ENCODE measurements around the gene SPC24.

The SPC24 gene, protein sequence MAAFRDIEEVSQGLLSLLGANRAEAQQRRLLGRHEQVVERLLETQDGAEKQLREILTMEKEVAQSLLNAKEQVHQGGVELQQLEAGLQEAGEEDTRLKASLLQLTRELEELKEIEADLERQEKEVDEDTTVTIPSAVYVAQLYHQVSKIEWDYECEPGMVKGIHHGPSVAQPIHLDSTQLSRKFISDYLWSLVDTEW

DNA sequence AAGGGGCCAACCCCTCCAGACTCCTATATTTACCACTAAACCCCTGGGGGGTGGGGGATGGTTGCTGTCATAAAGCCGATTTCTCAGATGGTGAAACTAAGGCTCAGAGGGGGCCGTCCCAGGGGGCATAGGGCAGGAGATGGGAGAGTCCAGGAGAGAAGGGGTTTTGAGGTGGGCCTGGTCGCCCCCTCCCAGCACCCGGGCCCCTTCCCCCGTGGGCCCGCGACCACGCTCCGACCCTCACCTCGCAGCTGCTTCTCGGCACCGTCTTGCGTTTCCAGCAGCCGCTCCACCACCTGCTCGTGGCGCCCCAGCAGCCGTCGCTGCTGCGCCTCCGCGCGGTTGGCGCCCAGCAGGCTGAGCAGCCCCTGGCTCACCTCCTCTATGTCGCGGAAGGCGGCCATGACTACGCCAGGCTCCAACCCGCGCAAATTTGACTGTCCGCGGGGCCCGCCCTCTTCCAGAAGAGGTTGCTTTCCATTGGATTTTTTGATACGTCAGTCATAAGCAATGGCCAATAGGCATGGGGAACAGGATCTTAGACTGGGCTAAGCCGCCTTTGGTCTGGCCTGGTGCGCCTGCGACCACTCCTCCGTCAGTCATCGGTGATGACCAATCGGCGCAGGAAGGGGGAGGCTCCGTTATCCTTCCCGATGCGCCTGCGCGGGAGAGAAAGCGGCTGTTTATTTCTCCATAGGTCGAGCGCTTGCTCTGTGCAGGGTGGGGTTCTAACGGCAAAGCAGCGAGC is at the start of gene SPC24:
TSS of gene SPC24 (minus strand) at position 410 of the 748 bp plus-strand sequence. CDS start at position 404, 6 bp downstream.
- DNase-seq, result peak; percentile 96

DNA sequence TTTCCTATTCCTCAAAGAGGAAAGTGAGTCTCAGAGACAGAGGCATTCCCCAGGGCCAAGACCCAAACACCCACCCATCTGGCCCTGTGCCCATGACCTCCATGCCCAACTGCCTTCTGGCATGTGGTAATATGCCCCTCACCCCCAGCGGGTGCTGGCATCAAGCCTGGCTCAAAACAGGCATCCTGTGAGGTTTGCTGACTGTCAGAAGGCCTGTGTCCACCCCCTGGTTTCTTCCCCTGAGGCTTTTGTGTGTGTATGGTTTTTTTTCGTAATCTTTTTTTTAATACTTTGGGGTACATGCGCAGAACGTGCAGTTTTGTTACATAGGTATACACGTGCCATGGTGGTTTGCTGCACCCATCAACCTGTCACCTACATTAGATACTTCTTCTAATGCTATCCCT is 49.4 kb upstream of the SPC24 start:
- DNase-seq, result peak; percentile 51

- no peak for DNase-seq
These were observed 48.6 kb upstream of the SPC24 start for GRCh38 chr19:11204076-11204602.

DNA sequence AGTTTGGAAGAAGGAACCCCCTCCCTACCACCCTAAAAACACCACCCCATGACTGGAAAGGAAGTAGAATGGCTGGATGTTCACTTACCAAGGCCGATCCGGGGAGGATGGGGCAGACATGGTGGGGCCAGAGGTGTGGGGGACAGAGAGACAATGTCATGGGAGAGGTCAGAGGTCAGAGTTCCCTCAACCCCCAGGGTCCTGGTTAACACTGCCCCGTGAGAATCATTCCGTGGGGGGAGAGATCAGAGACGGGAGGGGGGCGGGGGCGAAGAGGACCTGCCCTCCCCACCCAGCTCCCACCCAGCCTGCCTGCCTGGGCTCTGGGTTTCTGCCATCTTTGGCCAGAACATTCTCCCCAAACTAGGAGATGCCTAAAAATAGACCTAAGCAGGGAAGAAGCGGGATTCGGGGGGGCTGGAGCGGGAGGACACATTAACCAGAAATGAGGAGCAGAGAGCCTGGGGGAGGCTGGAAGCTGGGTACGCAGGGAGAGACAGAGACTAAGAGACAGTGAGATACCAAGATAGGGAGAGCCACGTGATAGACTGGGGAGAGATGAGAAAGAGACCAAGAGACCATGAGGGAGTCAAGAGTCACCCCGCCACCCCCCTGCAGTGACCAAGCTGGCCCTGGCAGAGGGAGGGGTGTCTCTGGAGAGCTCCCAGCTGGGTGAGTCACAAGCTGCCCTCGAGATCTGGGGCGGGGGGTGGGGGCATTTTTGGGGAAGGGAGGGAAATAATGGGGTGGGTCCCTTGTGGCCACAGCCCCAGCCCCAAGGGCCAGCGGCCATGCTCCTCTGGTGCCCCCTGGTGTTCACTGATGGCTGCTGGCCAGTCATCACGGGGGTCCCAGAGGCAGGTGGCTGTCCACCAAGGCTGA is 47.9 kb upstream of the SPC24 start:
- DNase-seq, result no peak

GRCh38 chr19:11202488-11203193 is 47.1 kb upstream of the SPC24 start:
- DNase-seq, result no peak

DNA sequence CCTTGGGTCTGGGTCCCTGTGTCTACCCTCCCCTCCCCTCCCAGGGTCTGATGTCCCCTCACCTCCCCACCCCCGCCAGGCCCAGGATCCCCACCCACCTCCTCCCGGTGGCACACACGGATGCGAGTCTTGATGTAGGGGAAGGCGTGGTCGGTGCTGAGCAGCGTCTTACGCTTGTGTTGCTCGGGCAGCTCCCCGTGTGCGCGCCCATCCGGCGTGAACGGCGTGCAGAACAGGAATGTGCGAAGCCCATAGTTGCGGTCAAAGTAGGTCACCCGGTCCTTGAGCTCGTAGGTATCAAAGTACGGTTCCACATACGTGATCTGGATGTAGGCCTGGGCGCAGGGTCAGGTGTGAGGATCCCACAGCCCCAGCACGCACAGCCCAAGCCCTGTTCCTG is 46.2 kb upstream of the SPC24 start:
- no peak for DNase-seq

GRCh38 chr19:11200931-11201330 is 45.3 kb upstream of the SPC24 start:
- DNase-seq, result no peak

- no peak for DNase-seq
These were observed 44.5 kb upstream of the SPC24 start for GRCh38 chr19:11200015-11200574.

DNA sequence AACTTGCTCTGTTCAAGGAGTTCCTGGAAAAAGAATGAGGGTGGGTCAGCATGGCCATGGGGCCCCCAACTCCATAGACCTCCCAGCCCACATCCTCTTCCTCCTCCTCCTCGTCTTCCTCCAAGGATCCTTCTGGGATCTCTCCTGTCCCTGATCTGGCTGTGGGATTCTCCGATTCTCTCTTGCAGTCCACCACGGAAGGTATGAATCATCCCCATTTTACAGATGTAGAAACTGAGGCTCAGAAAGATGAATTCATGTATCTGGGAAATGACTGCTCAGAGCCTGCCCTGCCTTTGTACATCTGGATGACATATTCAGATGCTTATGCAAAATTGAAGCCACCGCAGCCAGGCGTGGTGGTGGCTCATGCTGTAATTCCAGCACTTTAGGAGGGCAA is 43.9 kb upstream of the SPC24 start:
- DNase-seq, result no peak

DNA sequence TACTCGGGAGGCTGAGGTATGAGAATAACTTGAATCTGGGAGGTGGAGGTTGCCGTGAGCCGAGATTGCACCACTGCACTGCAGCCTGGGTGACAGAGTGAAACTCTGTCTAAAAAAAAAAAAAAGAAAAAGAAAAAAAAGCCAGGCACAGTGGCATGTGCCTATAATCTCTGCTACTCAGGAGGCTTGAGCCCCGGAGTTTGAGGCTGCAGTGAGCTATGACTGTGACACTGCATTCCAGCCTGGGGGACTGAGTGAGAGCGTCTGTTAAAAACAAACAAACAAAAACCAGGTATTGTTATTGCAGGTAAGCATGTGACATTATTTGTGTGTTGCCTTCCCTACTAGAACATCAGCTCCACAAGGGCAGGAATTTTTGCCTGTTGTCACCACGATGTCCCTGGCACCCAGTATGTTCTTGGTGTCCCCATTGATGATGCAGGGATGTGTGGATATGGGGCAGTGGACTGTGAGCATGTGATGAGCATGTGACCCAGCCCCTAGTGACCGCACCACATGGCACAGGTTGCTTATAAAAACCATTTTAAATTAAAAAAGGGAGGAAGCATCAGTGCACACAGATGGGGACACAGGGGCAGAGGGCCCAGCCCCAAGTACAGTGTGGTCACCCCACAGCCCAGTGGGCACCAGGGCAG is 43.3 kb upstream of the SPC24 start:
- DNase-seq, result no peak

DNA sequence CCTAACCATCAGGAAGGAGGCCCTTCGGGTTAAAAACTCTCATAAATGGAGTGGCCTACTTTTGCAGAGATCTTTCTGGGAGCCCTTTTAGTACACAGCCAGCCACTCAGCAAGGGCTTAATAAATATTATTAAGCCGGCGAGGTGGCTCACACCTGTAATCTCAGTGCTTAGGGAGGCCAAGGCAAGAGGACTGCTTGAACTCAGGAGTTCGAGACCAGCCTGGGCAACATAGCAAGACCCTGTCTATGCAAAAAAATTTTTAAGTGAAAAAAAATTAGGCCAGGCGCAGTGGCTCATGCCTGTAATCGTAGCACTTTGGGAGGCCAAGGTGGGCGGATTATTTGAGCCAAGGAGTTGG is 42.6 kb upstream of the SPC24 start:
- DNase-seq, result no peak

- DNase-seq, result peak; percentile 36
These were observed 42.0 kb upstream of the SPC24 start, which contains the start of gene KANK2 for GRCh38 chr19:11197291-11198174. Gene KANK2 (minus strand): TSS chr19:11197545. CDS start chr19:11194511, 3,034 bp downstream.

- no peak for DNase-seq
These were observed 41.1 kb upstream of the SPC24 start for GRCh38 chr19:11196406-11197287.

DNA sequence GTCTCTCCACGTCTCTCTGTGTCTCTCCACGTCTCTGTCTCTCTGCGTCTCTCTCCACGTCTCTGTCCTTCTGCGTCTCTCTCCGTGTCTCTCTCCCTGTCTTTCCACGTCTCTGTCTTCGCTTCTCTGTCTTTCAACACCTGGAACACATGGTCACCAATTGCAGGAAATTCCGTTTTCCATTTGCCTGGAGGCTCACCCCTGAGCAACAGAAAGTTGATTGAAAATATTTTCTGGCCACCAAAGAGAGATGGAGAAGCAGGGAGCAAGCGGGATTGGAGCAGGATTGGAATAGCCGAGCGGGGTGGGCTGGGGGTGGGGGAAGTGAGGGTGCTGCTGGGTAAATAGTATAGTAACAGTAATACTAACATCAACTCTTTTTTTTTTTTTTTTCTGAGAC is 40.1 kb upstream of the SPC24 start:
- no peak for DNase-seq

GRCh38 chr19:11194656-11195558 is 39.3 kb upstream of the SPC24 start:
- DNase-seq, result no peak

DNA sequence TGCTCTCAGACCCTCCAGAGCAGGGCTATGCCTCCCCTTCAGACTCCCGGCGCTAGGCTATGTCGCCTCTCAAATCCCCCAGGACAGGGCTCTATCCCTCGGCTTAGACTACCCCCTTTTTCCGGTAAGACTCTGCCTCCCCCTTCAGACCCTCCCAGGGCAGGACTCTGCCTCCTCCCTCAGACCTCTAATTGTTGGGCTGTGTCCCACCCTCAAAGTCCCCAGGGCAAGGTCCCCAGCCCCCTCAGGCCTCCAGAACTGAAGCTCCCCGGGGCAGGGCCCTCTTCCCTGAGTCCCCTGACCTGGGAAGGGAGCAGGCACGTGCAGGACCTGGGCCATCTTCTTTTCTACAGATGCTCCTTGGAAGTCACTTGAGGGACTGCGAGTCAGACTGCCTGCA is 38.6 kb upstream of the SPC24 start:
- DNase-seq, result no peak

DNA sequence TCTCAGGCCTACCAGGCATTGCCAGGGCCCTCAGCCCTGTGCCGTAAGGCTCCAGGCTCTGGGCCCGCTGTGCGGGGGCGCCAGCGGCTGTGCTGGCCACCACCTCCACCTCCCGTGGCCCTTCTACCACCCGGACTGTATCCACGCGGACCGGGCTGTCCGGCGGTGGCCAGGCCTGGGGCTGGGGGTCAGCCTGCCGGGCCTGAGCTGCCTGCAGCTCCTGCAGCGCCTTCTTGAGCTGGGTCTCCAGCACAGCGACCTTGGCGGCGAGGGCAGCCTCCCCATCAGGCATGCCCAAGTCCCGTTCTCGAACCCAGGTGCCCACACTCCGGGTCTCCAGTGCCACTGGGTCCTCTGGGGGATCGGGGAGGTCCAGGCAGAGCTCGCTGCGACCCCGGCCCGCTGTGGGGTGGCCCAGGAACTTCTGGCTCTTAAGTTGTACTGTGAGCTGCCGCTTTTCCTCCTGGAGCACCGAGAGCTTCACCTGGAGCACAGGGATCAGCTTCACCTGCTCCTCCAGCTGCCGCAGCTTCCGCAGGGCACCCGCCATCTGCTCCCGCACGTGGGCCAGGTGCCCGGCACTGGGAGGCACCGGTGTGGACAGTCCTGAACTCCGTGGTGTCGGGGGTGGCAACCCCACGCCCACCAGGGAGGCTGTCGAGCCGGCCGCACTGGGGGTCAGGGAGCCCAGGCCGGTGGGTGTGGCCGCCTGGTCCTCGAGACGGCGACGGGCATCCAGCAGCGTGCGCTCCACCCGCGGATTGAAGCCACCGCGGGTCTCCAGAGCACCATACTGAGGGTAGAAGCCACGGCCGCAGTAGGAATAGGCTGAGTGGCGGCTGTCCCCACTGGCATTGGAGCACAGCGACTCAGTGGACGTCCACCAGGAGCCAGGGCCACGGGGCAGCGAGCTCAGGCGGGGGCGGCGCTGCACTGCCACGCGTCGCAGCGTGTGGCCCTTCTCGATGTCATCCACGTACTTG is 37.7 kb upstream of the SPC24 start:
- no peak for DNase-seq

Measured in DMS 273 treated with DMSO at 0.1 percent for 48 hours (cell line).